Spleen (tissue), 11 donors: ENCODE data around the gene PRSS38. TPM values are rescaled to one million over a fixed set of nuclear protein-coding genes. Genes with fewer than 3 reads are reported as not detected.

Experiments used
- DNase-seq: peaks from one replicate; pipeline ENCODE4 v3.0.0-alpha.2; 2020
- H3K27ac ChIP-seq, 8 donors: fragments of 200-600 bp; sonication (generic) in 7 of 8; 1 replicate in 4 of 8; 2 replicates in 4 of 8; pipeline versions ENCODE4 v1.5.0 to v1.8.0; 2016 to 2021; ENCODE audit warnings: inconsistent platforms in 4 of 8, mild to moderate bottlenecking in 4 of 8, moderate library complexity in 1 of 8
- H3K27me3 ChIP-seq, 7 donors: fragments of 200-600 bp; sonication (generic) in 6 of 7; replicated peaks in 1 of 7; 1 replicate in 4 of 7; 2 replicates in 3 of 7; pipeline versions ENCODE4 v1.5.0 to v1.8.0; 2016 to 2021; ENCODE audit warnings: inconsistent platforms in 3 of 7, mild to moderate bottlenecking in 1 of 7
- H3K36me3 ChIP-seq, 6 donors: fragments of 200-600 bp; sonication (generic) in 5 of 6; 1 replicate in 4 of 6; 2 replicates in 2 of 6; pipeline versions ENCODE4 v1.5.0 to v1.8.0; 2016 to 2021; ENCODE audit warnings: inconsistent platforms in 2 of 6
- H3K4me1 ChIP-seq, 6 donors: fragments of 200-600 bp; sonication (generic) in 5 of 6; 1 replicate in 3 of 6; 2 replicates in 3 of 6; pipeline versions ENCODE4 v1.5.0 to v1.8.0; 2016 to 2021; ENCODE audit warnings: inconsistent platforms in 3 of 6
- H3K4me3 ChIP-seq, 8 donors: fragments of 200-600 bp; sonication (generic) in 7 of 8; 1 replicate in 4 of 8; 2 replicates in 4 of 8; pipeline versions ENCODE4 v1.5.0 to v1.8.0; 2016 to 2021; ENCODE audit warnings: inconsistent platforms in 4 of 8, mild to moderate bottlenecking in 4 of 8, moderate library complexity in 2 of 8
- H3K9me3 ChIP-seq, 8 donors: fragments of 200-600 bp; sonication (generic) in 7 of 8; 1 replicate in 4 of 8; 2 replicates in 4 of 8; pipeline versions ENCODE4 v1.5.0 to v1.8.0; 2016 to 2021; ENCODE audit warnings: inconsistent platforms in 4 of 8
- POLR2A ChIP-seq, 3 donors: fragments of 450-650 bp; IDR thresholded peaks; one replicate each; pipeline ENCODE4 v1.5.1; 2017; ENCODE audit warnings: antibody characterized with exemption in 3 of 3, mild to moderate bottlenecking in 1 of 3
- POLR2AphosphoS5 ChIP-seq, 3 donors: sonication (generic); formaldehyde crosslinking; IDR thresholded peaks; one replicate each; pipeline ENCODE4 v1.5.1; 2017; ENCODE audit warnings: antibody characterized with exemption in 3 of 3
- WGBS, 5 donors: extraction: QIAGEN DNeasy Blood & Tissue Kit in 3 of 5; methylation state at CpG; one replicate each; pipeline versions ENCODE4 v1.1.5 to v1.1.7; 2013 to 2018; 5-methylcytosine and 5-hydroxymethylcytosine counted together
- intact Hi-C: fragments of 100-400 bp; cut with DNase I; formaldehyde crosslinking; loops from one replicate; pipeline ENCODE4 v1.15.0; 2023; ENCODE audit warnings: low total_unique reads
- polyA plus RNA-seq, 3 donors: library from polyadenylated mRNA; stranded (reverse); fragments of 200-250 nt; gene quantifications; one replicate each; pipeline ENCODE4 v1.2.1, GENCODE V29; 2013
- total RNA-seq, 7 donors: library from RNA; depleted of rRNA in 3 of 7; stranded (reverse); fragments of >200 nt in 3 of 7; fragmentation: NEBNext Ultra II Directional in 4 of 7; extraction: Animal tissue kit (Norgen Biotek cat#: 25700) in 4 of 7; gene quantifications; one replicate each; pipeline versions ENCODE4 v1.1.0 to v1.2.1, GENCODE V29; 2016 to 2021
- TF ChIP-seq, protein P1 (sequence below), 11 experiments: fragments of 200-600 bp in 7 of 11; fragments of 450-650 bp in 4 of 11; sonication (generic) in 4 of 11; IDR thresholded peaks in 8 of 11; conservative IDR thresholded peaks in 3 of 11; 1 replicate in 7 of 11; 2 replicates in 4 of 11; pipeline versions ENCODE4 v1.4.0 to v1.8.0; 2016 to 2021; ENCODE audit warnings: antibody characterized with exemption in 11 of 11, inconsistent platforms in 4 of 11, mild to moderate bottlenecking in 1 of 11
- donor health status: healthy with polysubstance abuse.
- donor health status: DM: no; HTN: no; CAD: no; lungs with moderate emphysema.
- donor health status: DM: no; HTN: no; CAD: no.
- donor health status: Bipolar disorder and iron deficiency.
- donor health status: healthy.
- donor health status: DM: no; HTN: no; CAD: no.
- donor health status: DM: yes; HTN: yes; CAD: no.

Gene PRSS38
- total and polyA plus RNA-seq, 10 donors = not detected

DNA sequence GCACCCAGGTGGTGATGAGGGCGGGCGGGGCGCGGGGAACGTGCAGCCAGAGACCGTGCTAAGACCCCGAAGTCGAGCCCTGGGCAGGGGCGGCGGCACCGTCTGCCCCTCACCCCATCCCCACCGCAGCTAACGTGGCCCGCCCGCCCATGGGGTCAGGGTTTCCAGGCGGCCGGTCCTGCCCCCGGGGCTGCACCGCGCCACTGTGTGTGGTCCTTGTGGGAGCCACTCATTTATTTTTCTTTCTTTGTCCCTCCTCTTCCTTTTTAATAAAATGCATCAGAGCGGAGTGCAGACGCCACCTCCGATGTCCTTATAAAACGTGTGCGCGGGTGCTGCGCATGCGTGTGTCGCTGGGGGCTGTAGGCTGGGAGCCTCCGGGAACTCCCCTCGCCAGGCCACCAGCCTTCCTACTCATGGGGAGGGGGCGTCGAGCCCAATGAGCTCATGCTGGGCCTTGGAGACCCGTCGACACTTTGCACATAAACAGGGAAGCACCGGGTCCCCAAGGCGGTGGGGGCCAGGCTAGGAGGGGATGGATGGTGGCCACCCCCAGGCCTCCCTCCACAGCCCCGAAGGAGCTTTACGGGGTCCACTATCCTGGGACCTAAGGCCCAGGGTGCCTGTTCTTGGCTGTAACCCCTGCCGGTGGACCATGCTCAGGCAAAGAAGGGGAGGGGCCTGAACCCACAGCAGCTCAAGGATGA lies 72.4 kb downstream of the PRSS38 start:
- intact Hi-C loops = no loop called here

DNA sequence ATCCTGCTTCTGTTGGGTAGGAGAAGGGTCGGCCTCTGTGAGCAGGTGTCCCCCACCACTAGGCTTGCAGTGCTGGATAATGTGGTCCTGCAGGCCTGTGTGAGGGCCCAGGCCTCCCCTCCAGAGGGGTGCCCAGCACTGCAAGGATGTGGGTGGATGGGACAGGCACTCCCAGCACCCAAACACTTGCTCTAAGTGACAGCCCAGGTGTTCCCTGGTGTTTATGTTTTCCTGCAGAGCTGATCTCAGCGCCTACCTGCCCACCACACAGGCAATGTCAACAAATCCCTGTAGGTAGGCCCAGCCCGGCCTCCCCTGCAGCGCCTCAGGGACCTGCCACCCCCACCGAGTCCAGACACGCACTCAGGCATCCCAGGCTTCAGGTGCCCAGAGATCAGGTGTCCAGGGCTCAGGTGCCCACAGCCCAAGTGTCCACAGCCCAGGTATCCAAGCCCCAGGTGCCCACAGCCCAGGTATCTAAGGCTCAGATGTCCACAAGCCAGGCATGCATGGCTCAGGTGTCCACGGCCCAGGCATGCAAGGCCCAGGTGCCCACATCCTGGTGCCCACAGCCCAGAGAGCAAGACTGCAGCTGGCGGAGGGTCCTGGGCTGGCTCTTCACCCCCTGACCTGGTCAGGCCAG lies 73.0 kb downstream of the PRSS38 start:
- 87 to 94% (median 91%) methylated on average over 5 to 8 of the region's 8 CpGs for WGBS, 5 donors
- TF ChIP-seq, protein P1, sequence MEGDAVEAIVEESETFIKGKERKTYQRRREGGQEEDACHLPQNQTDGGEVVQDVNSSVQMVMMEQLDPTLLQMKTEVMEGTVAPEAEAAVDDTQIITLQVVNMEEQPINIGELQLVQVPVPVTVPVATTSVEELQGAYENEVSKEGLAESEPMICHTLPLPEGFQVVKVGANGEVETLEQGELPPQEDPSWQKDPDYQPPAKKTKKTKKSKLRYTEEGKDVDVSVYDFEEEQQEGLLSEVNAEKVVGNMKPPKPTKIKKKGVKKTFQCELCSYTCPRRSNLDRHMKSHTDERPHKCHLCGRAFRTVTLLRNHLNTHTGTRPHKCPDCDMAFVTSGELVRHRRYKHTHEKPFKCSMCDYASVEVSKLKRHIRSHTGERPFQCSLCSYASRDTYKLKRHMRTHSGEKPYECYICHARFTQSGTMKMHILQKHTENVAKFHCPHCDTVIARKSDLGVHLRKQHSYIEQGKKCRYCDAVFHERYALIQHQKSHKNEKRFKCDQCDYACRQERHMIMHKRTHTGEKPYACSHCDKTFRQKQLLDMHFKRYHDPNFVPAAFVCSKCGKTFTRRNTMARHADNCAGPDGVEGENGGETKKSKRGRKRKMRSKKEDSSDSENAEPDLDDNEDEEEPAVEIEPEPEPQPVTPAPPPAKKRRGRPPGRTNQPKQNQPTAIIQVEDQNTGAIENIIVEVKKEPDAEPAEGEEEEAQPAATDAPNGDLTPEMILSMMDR (IDR thresholded peaks at IDR 0.05 in 8 of 11, conservative IDR thresholded peaks at IDR 0.05 in 3 of 11) = no peak
- no peak for TF ChIP-seq POLR2A (IDR thresholded peaks at IDR 0.05)
- TF ChIP-seq POLR2AphosphoS5 (IDR thresholded peaks at IDR 0.05) = no peak

More for the DNA sequence above, 72.4 kb downstream of the PRSS38 start:
- no peaks in the 10 kb centered on the region for H3K9me3 ChIP-seq
- H3K4me3 ChIP-seq = peak overlapping the region; percentile 22 to 79 (median 46)
- 22 to 46% (median 37%) methylated on average over 33 to 40 of the region's 40 CpGs for WGBS, 5 donors
- peaks cover 0 to 26% (median 12%) of the 10 kb centered on the region in 7 donors for H3K27me3 ChIP-seq
- peak; percentile 73 to 87 (median 74) for TF ChIP-seq POLR2AphosphoS5 (IDR thresholded peaks at IDR 0.05)
- TF ChIP-seq, protein P1 (IDR thresholded peaks at IDR 0.05 in 8 of 11, conservative IDR thresholded peaks at IDR 0.05 in 3 of 11) = no peak
- no peak for TF ChIP-seq POLR2A (IDR thresholded peaks at IDR 0.05)
- no peaks in the 10 kb centered on the region for H3K36me3 ChIP-seq
- DNase-seq = peak; percentile 78
- H3K4me1 ChIP-seq = peaks cover 4 to 34% (median 22%) of the 10 kb centered on the region in 6 donors
- H3K27ac ChIP-seq = peak overlapping the region in 7 of 8 donors; percentile 63 to 91 (median 80)

DNA sequence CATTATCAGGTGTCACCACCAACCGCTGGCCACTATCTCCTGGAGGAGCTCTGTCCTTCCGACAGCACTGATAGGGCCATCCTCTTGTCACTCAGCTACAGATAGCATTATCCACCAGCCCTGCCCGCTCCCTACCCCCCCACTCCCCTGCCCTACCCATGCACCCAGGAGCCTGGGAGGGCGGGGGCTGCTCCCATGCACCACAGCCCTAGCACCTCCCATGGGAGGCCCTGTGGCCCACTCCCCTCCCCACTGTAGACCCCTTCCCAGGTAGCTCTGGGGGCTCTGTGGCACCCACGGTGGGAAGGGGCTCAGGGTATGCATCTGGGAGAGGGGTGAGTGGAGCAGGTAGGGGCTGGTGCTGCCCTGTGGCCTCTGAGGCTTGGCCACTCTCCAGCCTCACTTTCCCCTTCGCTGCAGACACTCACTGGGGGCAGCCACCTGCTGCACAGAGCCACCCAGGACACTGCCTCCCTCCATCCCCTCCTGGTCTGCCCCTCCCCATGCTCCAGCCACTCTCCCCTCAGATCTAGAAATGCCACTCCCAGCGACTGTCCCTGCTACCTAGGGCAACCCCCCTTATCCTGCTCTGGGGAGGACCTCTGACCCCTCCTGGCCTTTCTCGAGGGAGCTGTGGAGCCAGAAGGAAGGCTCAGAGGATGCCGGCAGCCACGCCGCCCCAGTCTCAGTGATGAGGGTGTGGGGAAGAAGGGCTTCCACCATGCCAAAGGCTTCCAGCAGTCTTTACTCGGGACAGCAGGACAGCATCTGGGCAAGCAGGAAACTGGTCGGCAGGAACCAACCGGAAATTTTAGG lies 73.8 kb downstream of the PRSS38 start:
- TF ChIP-seq POLR2A (IDR thresholded peaks at IDR 0.05) (no peak), POLR2AphosphoS5 (IDR thresholded peaks at IDR 0.05) (no peak)
- TF ChIP-seq, protein P1 (IDR thresholded peaks at IDR 0.05 in 8 of 11, conservative IDR thresholded peaks at IDR 0.05 in 3 of 11) = no peak
- Histone ChIP-seq H3K4me3 (no peak overlapping the region), H3K9me3 (no peaks in the 10 kb centered on the region), H3K36me3 (no peaks in the 10 kb centered on the region), H3K27ac (no peak overlapping the region), H3K27me3 (peaks cover 0 to 26% (median 12%) of the 10 kb centered on the region in 7 donors), H3K4me1 (peaks cover 4 to 34% (median 22%) of the 10 kb centered on the region in 6 donors)
- intact Hi-C loops = no loop called here
- 62 to 88% (median 76%) methylated on average over 6 to 14 of the region's 14 CpGs for WGBS, 5 donors
- DNase-seq = peak; percentile 69

More for the DNA sequence above, 73.0 kb downstream of the PRSS38 start:
- peak overlapping the region in 1 of 8 donors; percentile 79 for H3K4me3 ChIP-seq
- H3K4me1 ChIP-seq = peaks cover 4 to 34% (median 22%) of the 10 kb centered on the region in 6 donors
- DNase-seq = peak; percentile 74
- H3K9me3 ChIP-seq = no peaks in the 10 kb centered on the region
- H3K27me3 ChIP-seq = peaks cover 0 to 26% (median 12%) of the 10 kb centered on the region in 7 donors
- H3K27ac ChIP-seq = peak overlapping the region in 7 of 8 donors; percentile 63 to 91 (median 80)
- intact Hi-C loops = no loop called here
- no peaks in the 10 kb centered on the region for H3K36me3 ChIP-seq
